Fibroblast of the aortic adventitia (primary cell): ENCODE data around the gene DDR2. TPM values are rescaled to one million over a fixed set of nuclear protein-coding genes. Genes with fewer than 3 reads are reported as not detected.
"Not testable (repeated sequence)": the region's sequence is repeated elsewhere in the genome, so short reads cannot be mapped to it uniquely, and the experiment has no call there.

Source experiments
- DNase-seq: peaks from one replicate; pipeline ENCODE4 v3.0.0-alpha.2; 2010; ENCODE audit warnings: low read depth
- H3K4me3 ChIP-seq: 2 replicates; pipeline ENCODE4 v1.5.1; 2011; ENCODE audit warnings: low read depth, mild to moderate bottlenecking, control low read depth, low read length, moderate library complexity
- total RNA-seq: library from RNA; depleted of rRNA; stranded (reverse); fragments of >200 nt; gene quantifications from 2 replicates; pipeline ENCODE4 v1.2.3, GENCODE V29; 2012; ENCODE audit warnings: low replicate concordance
- TF ChIP-seq, protein P1 (sequence below): IDR thresholded peaks from 2 replicates; pipeline ENCODE4 v1.5.1; 2011; ENCODE audit warnings: mild to moderate bottlenecking, low read length, control low read depth, inconsistent platforms; ENCODE audit not compliant: insufficient read depth

Gene DDR2
- total RNA-seq, 1 donor = 379 TPM

DNA sequence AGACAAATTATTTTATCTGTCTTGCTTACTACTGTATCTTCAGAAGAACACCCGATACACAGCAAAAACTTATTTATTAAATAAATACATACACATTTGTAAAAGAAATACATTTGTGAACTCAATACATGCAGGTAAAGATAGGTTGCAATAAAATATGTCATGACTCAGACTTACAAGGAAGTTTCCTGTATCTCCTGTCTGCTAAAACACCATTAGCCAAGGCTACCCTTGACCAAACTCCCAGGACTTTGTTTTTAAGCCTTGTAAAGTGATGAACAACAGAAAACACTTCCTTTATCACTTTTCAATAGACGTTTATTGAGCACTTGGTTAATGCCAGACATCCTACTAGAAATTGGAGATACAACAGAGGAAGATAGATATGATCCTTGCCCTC lies 101.8 kb downstream of the DDR2 start:
- DNase-seq = no peak
- TF ChIP-seq, protein P1, sequence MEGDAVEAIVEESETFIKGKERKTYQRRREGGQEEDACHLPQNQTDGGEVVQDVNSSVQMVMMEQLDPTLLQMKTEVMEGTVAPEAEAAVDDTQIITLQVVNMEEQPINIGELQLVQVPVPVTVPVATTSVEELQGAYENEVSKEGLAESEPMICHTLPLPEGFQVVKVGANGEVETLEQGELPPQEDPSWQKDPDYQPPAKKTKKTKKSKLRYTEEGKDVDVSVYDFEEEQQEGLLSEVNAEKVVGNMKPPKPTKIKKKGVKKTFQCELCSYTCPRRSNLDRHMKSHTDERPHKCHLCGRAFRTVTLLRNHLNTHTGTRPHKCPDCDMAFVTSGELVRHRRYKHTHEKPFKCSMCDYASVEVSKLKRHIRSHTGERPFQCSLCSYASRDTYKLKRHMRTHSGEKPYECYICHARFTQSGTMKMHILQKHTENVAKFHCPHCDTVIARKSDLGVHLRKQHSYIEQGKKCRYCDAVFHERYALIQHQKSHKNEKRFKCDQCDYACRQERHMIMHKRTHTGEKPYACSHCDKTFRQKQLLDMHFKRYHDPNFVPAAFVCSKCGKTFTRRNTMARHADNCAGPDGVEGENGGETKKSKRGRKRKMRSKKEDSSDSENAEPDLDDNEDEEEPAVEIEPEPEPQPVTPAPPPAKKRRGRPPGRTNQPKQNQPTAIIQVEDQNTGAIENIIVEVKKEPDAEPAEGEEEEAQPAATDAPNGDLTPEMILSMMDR = no peak
- no peak overlapping the region for H3K4me3 ChIP-seq

GRCh38 chr1:162736184-162736583 lies 103.9 kb downstream of the DDR2 start:
- TF ChIP-seq, protein P1 = no peak
- no peak overlapping the region for H3K4me3 ChIP-seq
- DNase-seq = no peak

DNA sequence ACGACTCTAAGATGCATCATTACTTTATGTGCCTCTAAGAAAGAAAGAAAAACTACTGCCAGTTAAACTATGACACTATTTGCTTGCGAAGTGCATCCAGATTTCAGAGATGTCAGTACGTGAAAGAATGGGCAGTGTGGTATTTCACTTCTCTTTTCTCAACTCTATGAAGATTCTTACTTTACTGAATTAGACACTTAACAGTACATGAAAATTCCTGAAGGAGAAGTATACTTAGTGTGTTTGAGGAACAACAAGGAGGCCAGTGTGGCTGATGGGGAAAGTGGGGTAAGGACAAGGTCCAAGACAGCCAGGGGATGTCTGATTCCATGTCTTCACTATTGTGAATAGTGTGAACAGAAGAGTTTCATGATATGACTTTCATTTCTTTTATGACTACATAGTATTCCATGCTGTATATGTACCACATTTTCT lies 104.4 kb downstream of the DDR2 start:
- TF ChIP-seq, protein P1 = no peak
- DNase-seq = no peak
- H3K4me3 ChIP-seq = no peak overlapping the region

- no peak overlapping the region for H3K4me3 ChIP-seq
- TF ChIP-seq, protein P1 = no peak
- DNase-seq = peak; percentile 16
These were observed 108.5 kb downstream of the DDR2 start for GRCh38 chr1:162740755-162741154.

GRCh38 chr1:162741574-162741973 lies 109.3 kb downstream of the DDR2 start:
- TF ChIP-seq, protein P1 = no peak
- DNase-seq = no peak
- H3K4me3 ChIP-seq = no peak overlapping the region

DNA sequence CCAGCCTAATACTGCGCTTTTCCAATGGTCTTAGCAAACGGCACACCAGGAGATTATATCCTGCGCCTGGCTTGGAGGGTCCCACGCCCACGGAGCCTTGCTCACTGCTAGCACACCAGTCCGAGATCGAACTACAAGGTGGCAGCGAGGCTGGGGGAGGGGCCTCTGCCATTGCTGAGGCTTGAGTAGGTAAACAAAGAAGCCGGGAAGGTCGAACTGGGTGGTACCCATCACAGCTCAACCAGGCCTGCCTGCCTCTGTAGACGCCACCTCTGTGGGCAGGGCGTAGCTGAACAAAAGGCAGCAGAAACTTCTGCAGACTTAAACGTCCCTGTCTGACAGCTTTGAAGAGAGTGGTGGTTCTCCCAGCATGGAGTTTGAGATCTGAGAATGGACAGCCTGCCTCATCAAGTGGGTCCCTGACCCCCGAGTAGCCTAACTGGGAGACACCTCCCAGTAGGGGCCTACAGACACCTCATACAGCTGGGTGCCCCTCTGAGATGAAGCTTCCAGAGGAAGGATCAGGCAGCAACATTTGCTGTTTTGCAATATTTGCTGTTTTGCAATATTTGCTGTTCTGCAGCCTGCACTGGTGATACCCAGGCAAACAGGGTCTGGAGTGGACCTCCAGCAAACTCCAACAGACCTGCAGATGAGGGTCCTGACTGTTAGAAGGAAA lies 114.1 kb downstream of the DDR2 start:
- H3K4me3 ChIP-seq, DNase-seq: not testable (repeated sequence)

- TF ChIP-seq, protein P1 = no peak
- H3K4me3 ChIP-seq = no peak overlapping the region
- DNase-seq = no peak
These were observed 120.9 kb downstream of the DDR2 start for GRCh38 chr1:162753001-162753658.
